GM19372 (cell line): ENCODE measurements around the gene LDB2.
"Not testable (repeated sequence)": the region's sequence is repeated elsewhere in the genome, so short reads cannot be mapped to it uniquely, and the experiment has no call there.

Experiments used
- ATAC-seq: cut with Tn5 transposase; IDR thresholded peaks from one replicate; pipeline ENCODE4 v1.9.1; 2021; ENCODE audit warnings: mild to moderate bottlenecking, low read depth, moderate library complexity; ENCODE audit not compliant: unreplicated experiment

LDB2 gene

DNA sequence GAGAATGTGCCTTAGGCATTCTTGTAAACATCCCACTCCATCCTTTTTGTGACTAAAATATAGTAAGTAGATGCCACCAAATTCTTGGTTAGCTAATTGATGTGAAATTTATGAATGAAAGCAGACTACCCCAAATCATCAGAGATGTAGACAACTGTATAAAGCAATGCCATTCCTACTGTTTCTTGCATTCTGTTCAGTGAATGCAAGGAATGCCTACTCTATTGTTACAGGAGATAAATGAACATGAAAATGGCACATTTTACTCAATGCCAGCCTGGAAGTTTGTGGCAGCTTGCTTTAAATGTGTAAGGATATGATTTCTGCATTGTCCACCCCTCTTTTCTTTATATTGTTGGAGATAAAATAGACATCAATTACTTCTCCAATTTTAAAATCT, 317.9 kb downstream of the LDB2 start:
- ATAC-seq = no peak

DNA sequence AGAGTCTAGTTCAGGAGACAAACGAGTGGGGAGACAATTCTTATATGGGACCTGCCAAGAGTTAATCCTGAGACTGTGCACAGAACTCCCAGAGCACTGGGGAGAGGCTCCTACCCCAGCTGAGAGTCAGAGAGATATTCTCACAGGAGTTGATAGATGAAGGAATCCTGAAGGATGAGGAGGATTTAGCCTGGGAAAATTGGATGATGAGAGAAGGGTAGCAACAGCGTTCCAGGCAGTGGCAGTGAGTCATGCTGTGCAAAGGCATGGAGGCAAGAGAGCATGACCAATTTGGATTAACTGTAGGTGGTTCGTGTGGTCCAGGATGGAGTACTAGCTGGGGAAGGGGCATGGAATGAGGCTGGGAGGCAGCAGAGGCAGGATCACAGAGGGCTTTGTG, 318.6 kb downstream of the LDB2 start:
- no peak for ATAC-seq

DNA sequence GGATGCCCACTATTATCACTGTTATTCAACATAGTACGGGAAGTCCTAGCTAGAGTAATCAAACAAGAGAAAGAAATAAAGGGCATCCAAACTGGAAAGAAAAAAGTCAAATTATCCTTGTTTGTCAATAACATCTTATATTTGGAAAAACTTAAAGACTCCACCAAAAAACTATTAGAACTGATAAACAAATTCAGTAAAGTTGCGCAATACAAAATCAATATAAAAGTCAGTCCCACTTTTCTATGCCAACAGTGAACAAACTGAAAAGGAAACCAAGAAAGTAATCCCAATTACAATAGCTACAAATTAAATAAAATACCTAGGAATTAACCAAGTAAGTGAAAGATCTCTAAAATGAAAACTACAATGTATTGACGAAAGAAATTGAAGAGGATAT, 321.3 kb downstream of the LDB2 start:
- no peak for ATAC-seq

DNA sequence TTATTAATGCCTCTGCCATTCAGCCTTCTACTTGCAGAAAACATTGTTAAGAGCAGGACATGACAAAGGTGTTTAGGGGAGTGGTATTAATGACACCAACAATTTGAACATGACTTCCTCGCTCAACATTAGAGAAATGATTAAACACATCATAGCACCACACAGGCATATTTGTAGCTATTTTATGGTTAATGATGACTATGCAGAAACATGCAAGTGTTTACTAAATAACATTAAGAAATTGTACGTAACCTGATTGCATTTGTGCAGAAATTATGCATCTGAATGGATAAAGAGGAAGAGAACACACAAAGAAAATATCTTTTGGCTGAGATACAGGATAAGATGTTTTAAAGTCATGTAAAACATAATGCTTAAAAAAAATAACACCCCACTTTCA, 323.5 kb downstream of the LDB2 start:
- ATAC-seq = no peak

DNA sequence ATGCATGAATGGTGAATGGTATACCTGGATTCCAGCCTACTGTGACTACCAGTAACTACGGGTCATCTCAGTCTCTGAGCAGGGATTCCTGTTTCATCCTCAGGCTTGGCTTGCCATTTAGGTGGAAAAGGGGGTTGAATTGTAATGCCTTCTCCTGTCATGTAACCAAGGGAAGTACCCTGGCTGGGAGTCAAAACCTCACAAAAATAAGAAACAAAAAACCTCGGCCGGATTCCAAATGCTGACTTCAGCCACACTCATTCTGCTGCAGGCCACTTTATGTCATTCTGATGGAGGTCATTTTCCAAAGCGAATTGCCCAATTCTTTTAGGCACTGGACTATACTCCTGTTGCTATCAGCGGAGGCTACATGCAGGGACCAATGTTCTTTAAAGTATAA, 324.7 kb downstream of the LDB2 start:
- no peak for ATAC-seq

DNA sequence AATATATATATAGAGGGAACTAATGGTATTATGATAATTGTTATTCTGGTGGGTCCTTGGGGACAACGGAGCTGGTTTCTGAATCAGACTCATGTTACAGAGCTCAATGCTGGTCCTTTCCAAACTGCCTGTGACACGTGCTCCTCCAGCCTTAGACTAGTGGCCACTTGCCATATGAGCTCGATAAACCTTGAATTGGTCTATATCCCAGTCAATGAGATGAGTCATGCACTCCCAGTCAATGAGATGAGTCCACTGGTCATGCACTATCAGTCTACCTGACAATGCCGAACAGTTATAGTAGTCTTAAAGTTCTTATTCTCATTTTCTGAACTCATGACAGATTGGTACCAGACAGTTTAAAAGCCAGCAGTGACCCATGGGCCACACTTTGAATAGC, 325.2 kb downstream of the LDB2 start:
- no peak for ATAC-seq

DNA sequence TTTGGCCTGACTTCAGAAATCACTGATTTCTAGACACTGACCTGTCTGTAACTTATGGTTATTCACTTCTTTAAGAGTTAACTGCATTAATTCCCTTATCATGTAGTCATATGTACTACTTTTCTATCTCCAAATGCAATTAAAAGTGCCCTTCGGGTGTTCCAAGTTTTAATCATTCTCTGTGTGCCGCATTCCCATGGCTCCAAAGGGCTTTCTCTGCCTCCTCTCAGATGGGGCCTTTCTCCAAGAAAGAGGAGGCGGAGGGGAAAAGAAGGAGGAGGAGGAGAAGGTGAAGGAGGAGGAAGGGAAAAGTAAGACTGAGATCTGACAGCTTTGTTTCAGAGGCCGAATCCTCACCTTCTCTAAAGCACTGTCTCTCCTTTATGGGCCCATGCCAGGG, 325.8 kb downstream of the LDB2 start:
- no peak for ATAC-seq

DNA sequence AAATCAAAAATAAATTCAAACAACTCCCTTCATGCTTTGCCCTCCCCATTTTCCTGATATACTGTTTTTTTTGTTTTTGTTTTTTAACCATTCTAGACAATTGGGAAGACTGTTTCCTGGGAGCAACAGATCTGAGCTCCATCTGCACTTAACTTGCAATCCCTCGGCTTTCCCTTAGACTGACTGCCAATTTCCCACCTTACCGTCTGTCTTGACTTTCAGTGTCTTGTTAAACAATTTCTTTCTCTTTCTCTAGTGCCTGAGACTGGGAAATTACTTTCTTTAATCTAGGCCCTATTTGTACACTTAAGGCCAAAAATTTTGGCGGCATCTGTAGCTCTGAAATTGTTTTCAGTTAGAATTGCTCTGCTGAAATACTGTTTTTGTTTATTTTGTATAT, 326.3 kb downstream of the LDB2 start:
- ATAC-seq = no peak

DNA sequence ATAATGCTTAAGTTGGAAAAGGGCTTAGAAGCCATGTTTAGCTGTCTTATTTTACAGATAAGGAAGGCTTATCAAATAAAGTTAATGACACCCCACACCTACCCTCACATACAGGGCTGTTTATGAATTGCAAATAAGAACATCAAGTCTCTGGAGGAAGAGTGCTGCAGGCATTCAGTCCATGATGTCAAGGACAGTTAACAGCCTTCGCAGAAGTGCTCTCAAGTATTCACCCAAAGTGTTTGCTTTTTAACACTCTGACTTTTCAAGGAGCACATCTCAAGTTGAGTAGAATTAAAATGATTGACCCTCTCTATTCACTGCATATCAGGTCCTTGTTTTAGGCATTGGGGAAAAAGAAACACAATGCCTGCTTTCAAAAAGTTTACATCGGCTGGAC, 328.7 kb downstream of the LDB2 start:
- ATAC-seq = no peak

DNA sequence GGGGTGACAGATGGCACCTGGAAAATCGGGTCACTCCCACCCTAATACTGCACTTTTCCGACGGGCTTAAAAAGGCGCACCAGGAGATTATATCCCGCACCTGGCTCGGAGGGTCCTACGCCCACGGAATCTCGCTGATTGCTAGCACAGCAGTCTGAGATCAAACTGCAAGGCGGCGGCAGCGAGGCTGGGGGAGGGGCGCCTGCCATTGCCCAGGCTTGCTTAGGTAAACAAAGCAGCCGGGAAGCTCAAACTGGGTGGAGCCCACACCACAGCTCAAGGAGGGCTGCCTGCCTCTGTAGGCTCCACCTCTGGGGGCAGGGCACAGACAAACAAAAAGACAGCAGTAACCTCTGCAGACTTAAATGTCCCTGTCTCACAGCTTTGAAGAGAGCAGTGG, 341.1 kb downstream of the LDB2 start:
- ATAC-seq = not testable (repeated sequence)

DNA sequence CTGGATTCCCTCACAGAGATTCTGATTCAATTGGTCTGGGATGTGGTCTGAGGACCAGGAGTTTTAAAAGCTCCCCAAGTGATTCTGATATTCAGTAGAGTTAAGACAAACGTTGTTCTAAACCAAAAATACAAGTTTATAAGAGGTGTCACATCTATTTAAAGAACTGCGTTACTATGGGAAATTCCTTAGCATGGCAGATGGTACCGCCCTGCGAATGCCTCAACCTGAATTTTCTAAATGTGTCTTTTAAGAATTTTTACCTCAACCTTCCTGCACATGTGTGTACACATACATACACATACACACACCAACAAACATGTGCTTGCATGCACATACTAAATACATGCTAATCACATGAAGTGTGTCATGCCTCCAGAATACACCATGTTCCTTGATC, 343.3 kb downstream of the LDB2 start:
- ATAC-seq = no peak

DNA sequence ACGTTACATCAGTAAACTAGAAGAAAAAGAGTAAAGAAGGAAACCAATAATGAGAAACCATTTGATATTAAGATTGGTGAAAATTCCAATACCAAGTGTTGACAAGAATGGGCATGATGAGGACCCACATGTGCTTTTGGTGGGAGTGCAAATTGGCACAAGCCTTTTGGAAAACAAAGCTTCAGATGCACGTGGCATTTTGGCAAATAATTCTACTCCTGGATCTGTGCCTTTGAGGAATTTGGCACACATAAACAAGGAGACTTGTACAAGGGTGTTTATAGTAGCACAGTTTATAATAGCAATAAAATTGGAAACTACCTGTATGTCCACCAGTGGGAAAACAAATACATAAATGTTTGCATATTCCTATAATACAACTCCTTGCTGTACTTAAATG, 347.9 kb downstream of the LDB2 start:
- no peak for ATAC-seq

DNA sequence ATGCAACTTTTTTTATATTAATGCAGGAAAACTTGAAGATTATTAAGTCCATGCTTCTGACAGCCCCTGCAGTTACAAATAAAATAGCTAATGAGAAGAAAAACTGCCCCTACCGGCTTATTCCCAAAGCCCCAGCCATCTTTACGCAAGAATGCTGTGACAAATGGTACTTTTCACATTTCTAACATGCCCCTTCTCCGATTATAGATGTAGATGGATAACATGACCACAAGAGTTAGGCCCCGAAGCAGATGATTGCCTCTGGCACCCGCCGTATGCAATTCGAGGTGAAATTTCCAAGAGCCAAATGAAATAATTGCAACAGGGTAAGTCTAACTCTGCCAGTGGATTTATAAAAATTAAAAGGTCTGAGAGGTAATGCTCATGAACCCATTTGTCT, 352.8 kb downstream of the LDB2 start:
- ATAC-seq = no peak

DNA sequence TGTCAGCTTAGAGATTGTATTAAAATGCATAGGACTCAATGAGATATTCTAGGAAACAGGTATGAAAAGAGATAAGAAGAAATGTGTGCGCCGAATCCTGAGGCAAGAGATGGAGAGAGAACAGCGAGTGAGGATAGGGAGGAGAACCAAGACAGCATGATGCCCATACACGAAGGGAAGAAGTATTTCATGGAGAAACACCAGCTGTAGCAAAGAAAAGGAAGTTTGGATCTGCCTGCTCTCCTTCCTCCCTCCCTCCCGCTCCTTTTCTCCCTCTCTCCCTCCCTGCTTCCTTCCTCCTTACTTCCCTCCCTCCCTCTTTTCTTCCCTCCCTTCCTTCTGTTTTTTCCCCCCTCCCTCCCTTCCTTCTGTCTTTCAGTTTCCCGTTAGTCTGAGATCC, 353.6 kb downstream of the LDB2 start:
- ATAC-seq = no peak

DNA sequence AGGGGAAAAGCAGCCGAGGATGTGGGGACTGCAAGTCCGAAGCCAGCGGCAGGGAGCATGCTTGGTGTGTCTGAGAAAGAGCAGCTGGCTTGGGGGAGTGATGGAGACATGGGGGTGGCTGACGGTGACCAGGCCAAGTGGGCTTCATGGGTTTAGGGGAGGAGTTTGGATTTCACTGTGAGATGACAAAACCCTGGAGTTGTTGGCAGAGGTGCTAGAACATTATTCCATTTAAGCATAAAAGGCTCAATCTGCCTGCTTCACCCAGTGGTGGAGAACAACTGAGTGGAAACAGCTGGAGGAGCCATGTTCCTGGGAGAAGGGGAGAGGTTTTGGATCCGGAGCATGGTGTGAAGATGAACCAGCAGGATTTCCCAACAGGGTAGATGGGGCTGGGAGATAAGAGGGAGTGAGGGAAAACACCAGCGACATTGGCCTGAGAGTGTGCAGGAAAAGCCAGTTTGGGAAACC, 354.2 kb downstream of the LDB2 start:
- ATAC-seq = no peak

DNA sequence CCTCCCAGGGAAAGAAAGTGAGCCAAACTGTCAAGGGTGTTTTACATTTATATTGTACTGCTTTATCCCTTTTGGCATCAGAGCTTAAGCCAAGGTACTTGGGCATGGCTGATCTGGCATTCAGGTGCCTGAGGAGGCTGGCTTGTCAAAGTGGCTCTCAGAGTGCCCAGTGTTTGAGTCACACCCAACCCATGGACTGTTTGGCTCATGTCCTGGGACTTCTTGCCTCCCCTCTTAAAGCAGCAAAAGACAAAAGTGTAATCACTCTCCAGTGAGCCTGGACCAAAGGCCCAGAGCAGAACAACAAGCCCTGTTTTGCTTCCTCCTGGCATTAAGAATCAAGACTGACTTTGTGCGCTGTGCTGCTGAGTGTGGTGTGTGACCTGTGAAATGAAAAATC, 360.5 kb downstream of the LDB2 start:
- no peak for ATAC-seq

DNA sequence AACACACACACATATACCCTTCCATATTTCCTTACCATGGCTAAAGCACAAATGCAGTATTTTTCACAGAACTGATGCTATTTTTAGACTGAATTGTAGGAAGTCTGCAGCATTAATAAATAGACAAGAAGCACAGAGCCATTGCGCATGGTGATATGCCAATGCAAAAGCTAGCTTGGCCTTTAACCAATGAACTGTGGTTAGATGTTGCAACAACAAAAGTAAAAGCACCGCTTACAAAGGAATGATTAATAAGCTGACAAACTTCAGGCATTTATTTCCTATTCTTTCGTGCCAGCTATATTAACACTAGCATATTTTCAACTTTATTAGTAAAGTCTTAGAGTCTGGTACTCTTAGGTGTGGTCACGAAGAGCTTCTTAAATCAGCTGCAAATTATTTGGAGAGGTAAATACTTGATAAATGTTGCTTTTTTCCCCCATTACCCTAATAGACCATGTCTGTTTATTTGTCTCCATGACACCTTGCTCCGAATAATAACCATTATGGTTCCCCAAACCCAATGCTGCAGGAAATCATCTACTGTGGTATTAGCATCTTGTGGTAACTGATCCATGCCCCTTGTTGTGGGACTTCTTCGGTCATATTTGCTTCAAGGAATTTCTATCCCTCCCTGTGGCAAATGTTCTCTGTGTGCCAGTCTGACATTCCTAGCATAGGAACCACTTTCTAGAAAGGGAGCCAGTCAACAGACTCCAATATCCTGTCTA, 366.0 kb downstream of the LDB2 start:
- ATAC-seq = no peak

DNA sequence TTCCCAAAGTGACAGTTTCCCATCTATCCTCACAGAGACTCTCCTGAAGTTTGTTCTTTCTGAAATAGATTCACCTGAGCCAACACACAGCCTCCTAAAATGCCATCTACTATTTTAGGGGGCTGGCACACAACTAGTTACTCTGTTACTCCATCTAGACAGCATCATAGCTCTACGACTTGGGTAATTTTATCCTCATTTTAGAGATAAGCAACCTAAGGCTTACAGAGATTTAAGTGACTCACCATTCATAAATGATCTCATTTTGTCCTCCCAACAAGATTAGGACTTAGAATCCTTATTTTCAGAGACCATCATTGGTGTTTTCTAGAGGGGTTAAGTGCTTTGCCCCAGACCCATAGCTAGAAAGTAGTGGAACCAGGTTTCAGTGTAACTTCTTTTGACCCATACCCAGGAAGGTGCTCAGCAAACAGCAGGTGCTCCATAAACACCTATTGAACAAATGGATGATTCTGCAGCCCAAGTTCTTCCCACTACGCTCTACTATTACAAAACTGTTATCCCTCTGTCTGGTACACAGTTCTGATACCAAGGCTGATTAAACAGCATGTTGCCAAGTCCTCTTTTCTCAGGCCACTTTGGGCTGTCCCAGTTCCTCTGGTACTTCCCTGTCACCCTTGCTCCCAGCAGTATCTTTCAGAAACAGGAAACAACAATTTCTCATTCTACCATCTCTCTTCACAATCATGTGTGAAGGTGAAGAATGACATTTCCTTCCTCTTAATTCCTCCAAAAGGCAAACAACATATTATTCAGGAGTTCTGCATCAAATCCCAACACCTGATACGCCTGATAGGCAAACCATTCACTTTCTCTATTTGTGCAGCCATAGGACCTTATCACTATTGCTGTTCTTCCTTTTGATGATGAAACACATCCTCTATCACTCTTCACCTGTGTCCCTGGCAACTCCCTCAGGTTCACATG, 367.5 kb downstream of the LDB2 start:
- no peak for ATAC-seq

DNA sequence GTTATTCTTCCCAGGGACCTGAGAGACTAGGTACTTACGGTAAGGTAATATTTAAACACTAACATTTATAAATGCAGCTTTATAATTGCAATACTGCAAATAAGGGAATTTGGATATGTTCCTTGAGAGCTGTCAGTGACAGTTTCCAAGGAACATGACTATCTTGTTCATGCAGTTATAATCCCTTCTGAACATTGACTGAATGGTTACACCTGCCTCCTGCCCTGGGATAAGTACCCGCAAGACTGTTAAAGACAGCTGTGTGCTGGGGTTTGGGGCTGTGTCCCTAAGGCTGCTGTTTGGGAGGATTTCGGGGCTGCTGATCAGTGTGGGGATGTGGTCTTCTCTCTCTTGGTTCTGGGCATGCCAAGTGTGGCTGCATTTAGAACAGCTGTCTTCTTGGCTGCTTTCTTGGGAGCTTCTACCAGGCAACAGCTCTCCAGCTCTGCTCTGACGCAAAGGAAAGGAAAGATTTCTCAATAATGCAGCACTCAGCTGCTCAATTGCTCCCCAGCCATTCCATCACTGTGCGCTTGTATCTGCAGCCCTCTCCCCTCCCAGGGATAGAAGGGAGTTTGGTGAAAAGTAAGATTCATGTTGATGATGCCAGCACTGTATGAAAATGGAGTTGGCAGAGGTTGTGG, 373.4 kb downstream of the LDB2 start:
- ATAC-seq = no peak

DNA sequence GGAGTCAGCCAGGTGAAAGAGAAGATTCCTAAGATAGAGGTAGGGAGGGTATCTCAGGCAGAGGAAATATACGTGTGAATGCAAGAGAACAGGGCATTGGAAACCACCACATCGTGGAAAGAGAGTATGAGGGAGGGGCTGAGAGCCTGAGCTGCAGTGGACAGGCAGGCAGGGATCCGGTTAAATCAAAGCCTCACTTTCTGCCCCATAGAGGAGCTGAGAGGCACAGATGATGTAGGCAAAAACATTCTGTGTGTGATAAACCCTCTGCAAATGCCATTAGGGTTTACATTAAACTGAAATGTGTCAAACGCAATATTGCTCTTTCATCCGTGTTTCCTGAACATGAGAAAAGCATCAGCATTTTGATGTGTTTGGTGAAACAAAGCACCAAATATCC, 374.0 kb downstream of the LDB2 start:
- ATAC-seq = no peak

DNA sequence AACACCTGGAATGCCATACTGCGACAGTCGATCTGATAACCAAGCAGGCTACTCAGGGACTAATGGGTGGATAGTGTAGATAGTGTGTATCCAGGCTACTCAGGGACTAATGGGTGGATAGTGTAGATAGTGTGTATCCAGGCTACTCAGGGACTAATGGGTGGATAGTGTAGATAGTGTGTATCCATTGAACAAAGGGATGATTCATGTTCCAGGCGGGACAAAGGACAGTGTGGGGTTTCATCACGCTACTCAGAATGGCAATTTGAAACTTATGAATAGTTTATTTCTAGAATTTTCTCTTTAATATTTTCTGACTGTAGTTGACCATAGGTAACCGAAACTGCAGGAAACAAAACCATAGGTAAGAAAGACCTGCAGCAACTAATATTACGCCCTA, 374.9 kb downstream of the LDB2 start:
- ATAC-seq = not testable (repeated sequence)
